Activated T-helper 1 cell treated with anti-CD3 and anti-CD28 coated beads, Interleukin-2, amount 50 U/mL, for 16 hours (primary cell): Measurements from ENCODE around the gene CLDN2.
"Not testable (repeated sequence)": the region's sequence is repeated elsewhere in the genome, so short reads cannot be mapped to it uniquely, and the experiment has no call there.

Source experiments
- DNase-seq, 2 donors: peaks; one replicate each; pipeline ENCODE4 v3.0.0-alpha.2; 2020; ENCODE audit warnings: low read depth in 1 of 2, low spot score in 1 of 2

The CLDN2 gene

GRCh38 chrX:106957856-106958255 is 37.7 kb downstream of the CLDN2 start:
- DNase-seq = no peak

- DNase-seq = no peak
Observed at GRCh38 chrX:106959901-106960300, 39.7 kb downstream of the CLDN2 start.

GRCh38 chrX:106963111-106963510 is 42.9 kb downstream of the CLDN2 start:
- DNase-seq = no peak

- DNase-seq = no peak
Observed at GRCh38 chrX:106964290-106964689, 44.1 kb downstream of the CLDN2 start.

GRCh38 chrX:106966547-106966946 is 46.3 kb downstream of the CLDN2 start:
- DNase-seq = not testable (repeated sequence)

- DNase-seq = no peak
Observed at GRCh38 chrX:106972896-106973295, 52.7 kb downstream of the CLDN2 start.

GRCh38 chrX:106973433-106974149 is 53.4 kb downstream of the CLDN2 start:
- DNase-seq = no peak

- DNase-seq = no peak
Observed at GRCh38 chrX:106976416-106976815, 56.2 kb downstream of the CLDN2 start.
